ENCODE data around the gene PBX3. TPM values are rescaled to one million over a fixed set of nuclear protein-coding genes. Genes with fewer than 3 reads are reported as not detected.
"Not testable (repeated sequence)": the region's sequence is repeated elsewhere in the genome, so short reads cannot be mapped to it uniquely, and the experiment has no call there.

PBX3 gene
- total RNA-seq, 2 experiments from 2014 or later: 9.4 to 14.3 TPM

DNA sequence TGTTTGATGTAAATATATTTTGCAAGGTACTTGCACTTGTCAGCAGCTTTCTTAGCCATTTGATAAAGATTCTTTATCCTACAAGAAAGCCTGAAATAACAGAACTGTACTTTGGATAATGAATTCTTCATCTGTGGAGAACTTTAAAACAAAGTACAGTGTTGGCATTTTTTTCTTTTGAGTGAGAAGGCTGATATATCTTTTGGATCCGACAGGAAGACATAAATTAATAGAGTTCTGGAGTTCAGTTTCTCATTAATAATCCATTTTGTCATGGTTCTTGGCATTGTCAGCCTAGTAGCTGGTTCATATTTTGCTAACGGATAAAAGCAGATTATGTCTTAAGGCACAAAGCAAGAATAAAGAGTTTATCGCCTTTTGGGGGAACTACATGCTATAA lies 17.0 kb downstream of the PBX3 start:
- H3K4me3 Mint-ChIP-seq: no peak overlapping the region
- H3K36me3 Mint-ChIP-seq (ENCODE audit: low read depth): no peaks in the 10 kb centered on the region
- CTCF ChIA-PET: interaction anchor here (1.2 kb wide), 1 partner anchor 107 kb away, joined by 4 read pairs; no protein-coding TSS in a partner anchor
- DNase-seq: no peak
- intact Hi-C loops (cut with micrococcal nuclease): no loop called here
- H3K27me3 Mint-ChIP-seq (ENCODE audit: low read depth): no peaks in the 10 kb centered on the region
- H3K9me3 Mint-ChIP-seq: no peaks in the 10 kb centered on the region
- H3K27ac Mint-ChIP-seq: no peak overlapping the region
- peaks cover 11% of the 10 kb centered on the region for H3K4me1 Mint-ChIP-seq (ENCODE audit: low read depth)

DNA sequence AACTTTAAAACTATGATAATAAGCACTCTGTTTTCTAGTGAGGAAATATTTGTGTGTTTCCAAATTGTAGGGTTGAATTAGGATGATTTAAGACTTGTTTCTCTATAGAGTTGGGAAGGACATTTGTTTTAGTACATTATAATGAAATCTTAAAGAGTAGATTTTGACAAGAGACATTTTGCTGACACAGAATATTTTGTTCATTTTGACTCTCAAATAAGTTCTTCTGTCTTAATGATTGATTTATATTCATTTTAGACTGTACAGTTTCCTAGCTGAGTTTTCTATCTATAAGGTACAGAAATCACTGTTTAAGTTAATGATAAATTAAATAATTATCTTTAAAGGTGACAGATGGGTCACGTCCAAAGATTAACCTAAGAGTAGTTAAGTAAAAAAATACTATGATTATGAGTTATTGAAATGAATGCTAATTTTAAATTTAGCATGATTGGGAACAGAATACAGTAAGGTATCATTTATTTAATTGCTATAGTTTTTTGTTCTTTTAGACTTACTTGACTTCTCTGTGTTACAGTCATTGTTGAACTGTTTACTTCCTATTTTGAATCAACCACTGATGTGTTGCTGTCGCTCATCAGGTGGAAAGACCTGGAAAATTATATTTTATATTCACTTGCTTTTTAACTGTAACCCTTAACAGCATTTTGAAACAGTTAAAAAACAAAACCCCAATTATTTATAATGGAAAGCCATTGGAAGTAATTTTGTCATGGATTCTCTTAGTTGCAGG lies 19.5 kb downstream of the PBX3 start:
- CTCF ChIA-PET: interaction anchor here (0.6 kb wide), 1 partner anchor 533 kb away, joined by 3 read pairs; no protein-coding TSS in a partner anchor

DNA sequence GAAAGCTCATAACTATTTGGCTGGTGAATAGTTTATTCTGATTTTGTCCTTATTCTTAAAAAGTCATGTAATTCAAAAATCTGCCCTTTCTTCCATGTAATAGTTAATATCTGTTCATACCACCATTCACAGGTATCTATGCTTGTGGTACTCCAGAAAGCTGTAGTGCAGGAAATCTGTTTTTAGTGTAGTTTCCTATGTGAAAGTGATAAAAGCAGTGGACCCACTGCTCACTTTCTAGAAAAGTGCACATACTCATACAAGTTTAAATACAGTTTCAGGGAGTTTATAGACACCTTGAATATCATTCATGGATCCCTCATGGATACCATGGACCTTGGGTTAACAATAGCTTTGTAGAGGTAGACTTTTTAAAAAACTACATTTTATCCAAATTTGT lies 20.2 kb downstream of the PBX3 start:
- Mint-ChIP-seq H3K27me3 (ENCODE audit: low read depth) (no peaks in the 10 kb centered on the region), H3K9me3 (no peaks in the 10 kb centered on the region)
- CTCF ChIA-PET: interaction anchor here (0.6 kb wide), 1 partner anchor 533 kb away, joined by 3 read pairs; no protein-coding TSS in a partner anchor

More for the DNA sequence above, 19.5 kb downstream of the PBX3 start:
- Mint-ChIP-seq H3K9me3 (no peaks in the 10 kb centered on the region), H3K36me3 (ENCODE audit: low read depth) (no peaks in the 10 kb centered on the region), H3K27ac (no peak overlapping the region), H3K27me3 (ENCODE audit: low read depth) (no peaks in the 10 kb centered on the region), H3K4me3 (no peak overlapping the region), H3K4me1 (ENCODE audit: low read depth) (peaks cover 4% of the 10 kb centered on the region)
- DNase-seq: no peak
- intact Hi-C loops (cut with micrococcal nuclease): no loop called here

GRCh38 chr9:125768803-125769202 lies 21.6 kb downstream of the PBX3 start:
- no peak for DNase-seq
- CTCF ChIA-PET: interaction anchor here (0.7 kb wide), 1 partner anchor 399 kb away, joined by 4 read pairs; no protein-coding TSS in a partner anchor
- Mint-ChIP-seq H3K4me1 (ENCODE audit: low read depth) (peaks cover 4% of the 10 kb centered on the region), H3K27ac (no peak overlapping the region), H3K36me3 (ENCODE audit: low read depth) (no peaks in the 10 kb centered on the region), H3K27me3 (ENCODE audit: low read depth) (no peaks in the 10 kb centered on the region), H3K4me3 (no peak overlapping the region), H3K9me3 (no peaks in the 10 kb centered on the region)
- intact Hi-C loops (cut with micrococcal nuclease): no loop called here

More for the DNA sequence above, 20.2 kb downstream of the PBX3 start:
- Mint-ChIP-seq H3K27ac (no peak overlapping the region), H3K36me3 (ENCODE audit: low read depth) (no peaks in the 10 kb centered on the region), H3K4me1 (ENCODE audit: low read depth) (peaks cover 4% of the 10 kb centered on the region), H3K4me3 (no peak overlapping the region)
- DNase-seq: no peak
- intact Hi-C loops (cut with micrococcal nuclease): no loop called here

- no peak overlapping the region for H3K27ac Mint-ChIP-seq
- no peaks in the 10 kb centered on the region for H3K27me3 Mint-ChIP-seq (ENCODE audit: low read depth)
- H3K4me3 Mint-ChIP-seq: no peak overlapping the region
Measured at GRCh38 chr9:125771037-125771436, 23.9 kb downstream of the PBX3 start.

DNA sequence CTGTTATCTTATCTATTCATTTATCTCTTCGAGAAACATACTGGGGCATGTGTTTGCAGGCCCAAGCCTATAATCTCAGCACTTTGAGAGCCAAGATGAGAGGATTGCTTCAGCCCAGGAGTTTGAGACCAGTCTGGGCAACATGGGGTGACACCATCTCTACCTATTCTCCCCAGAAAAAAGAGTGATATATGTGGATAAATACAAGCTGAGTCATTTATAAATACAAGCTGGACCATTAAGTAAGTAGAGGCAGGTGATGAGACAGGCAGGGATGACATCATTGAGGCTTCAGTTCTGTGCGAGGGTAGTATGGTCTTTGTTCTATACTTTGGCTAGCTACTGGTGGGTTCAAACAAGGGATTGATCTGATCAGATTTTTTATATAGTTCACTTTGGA lies 25.6 kb downstream of the PBX3 start:
- CTCF ChIA-PET: interaction anchor here (0.6 kb wide), 1 partner anchor 1080 kb away, joined by 3 read pairs; no protein-coding TSS in a partner anchor
- no peak overlapping the region for H3K4me3 Mint-ChIP-seq
- no peaks in the 10 kb centered on the region for H3K9me3 Mint-ChIP-seq
- no peak overlapping the region for H3K27ac Mint-ChIP-seq
- intact Hi-C loops (cut with micrococcal nuclease): no loop called here
- no peaks in the 10 kb centered on the region for H3K4me1 Mint-ChIP-seq (ENCODE audit: low read depth)
- no peak for DNase-seq
- H3K36me3 Mint-ChIP-seq (ENCODE audit: low read depth): no peaks in the 10 kb centered on the region
- H3K27me3 Mint-ChIP-seq (ENCODE audit: low read depth): no peaks in the 10 kb centered on the region

More at GRCh38 chr9:125771037-125771436, 23.9 kb downstream of the PBX3 start:
- intact Hi-C loops (cut with micrococcal nuclease): no loop called here
- H3K9me3 Mint-ChIP-seq: no peaks in the 10 kb centered on the region
- no peak for DNase-seq
- H3K4me1 Mint-ChIP-seq (ENCODE audit: low read depth): peaks cover 4% of the 10 kb centered on the region
- H3K36me3 Mint-ChIP-seq (ENCODE audit: low read depth): no peaks in the 10 kb centered on the region
- CTCF ChIA-PET: no interaction called here

GRCh38 chr9:125774106-125774505 lies 26.9 kb downstream of the PBX3 start:
- H3K36me3 Mint-ChIP-seq (ENCODE audit: low read depth): no peaks in the 10 kb centered on the region
- no peak overlapping the region for H3K27ac Mint-ChIP-seq
- CTCF ChIA-PET: no interaction called here
- intact Hi-C loops (cut with micrococcal nuclease): no loop called here
- DNase-seq: no peak
- no peaks in the 10 kb centered on the region for H3K27me3 Mint-ChIP-seq (ENCODE audit: low read depth)
- no peak overlapping the region for H3K4me3 Mint-ChIP-seq
- H3K9me3 Mint-ChIP-seq: no peaks in the 10 kb centered on the region
- H3K4me1 Mint-ChIP-seq (ENCODE audit: low read depth): no peaks in the 10 kb centered on the region

DNA sequence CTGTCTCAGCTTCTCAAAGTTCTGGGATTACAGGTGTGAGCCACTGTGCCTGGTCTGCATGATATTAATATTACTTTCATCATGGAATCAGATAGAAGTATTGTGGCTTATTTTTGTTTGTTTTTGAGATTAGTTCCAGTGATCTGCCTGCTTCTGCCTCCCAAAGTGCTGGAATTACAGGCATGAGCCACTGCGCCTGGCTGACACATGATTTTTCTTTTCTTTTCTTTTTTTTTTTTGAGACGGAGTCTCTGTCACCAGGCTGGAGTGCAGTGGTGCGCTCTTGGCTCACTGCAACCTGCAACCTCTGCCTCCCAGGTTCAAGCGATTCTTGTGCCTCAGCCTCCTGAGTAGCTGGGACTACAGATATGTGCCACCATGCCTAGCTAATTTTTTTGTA lies 29.6 kb downstream of the PBX3 start:
- H3K4me3 Mint-ChIP-seq; H3K9me3 Mint-ChIP-seq; intact Hi-C loops (cut with micrococcal nuclease); H3K27me3 Mint-ChIP-seq (ENCODE audit: low read depth); H3K36me3 Mint-ChIP-seq (ENCODE audit: low read depth); H3K4me1 Mint-ChIP-seq (ENCODE audit: low read depth); DNase-seq; H3K27ac Mint-ChIP-seq: not testable (repeated sequence)
- CTCF ChIA-PET: interaction anchor here (0.6 kb wide), 1 partner anchor 129 kb away, joined by 5 read pairs; no protein-coding TSS in a partner anchor

DNA sequence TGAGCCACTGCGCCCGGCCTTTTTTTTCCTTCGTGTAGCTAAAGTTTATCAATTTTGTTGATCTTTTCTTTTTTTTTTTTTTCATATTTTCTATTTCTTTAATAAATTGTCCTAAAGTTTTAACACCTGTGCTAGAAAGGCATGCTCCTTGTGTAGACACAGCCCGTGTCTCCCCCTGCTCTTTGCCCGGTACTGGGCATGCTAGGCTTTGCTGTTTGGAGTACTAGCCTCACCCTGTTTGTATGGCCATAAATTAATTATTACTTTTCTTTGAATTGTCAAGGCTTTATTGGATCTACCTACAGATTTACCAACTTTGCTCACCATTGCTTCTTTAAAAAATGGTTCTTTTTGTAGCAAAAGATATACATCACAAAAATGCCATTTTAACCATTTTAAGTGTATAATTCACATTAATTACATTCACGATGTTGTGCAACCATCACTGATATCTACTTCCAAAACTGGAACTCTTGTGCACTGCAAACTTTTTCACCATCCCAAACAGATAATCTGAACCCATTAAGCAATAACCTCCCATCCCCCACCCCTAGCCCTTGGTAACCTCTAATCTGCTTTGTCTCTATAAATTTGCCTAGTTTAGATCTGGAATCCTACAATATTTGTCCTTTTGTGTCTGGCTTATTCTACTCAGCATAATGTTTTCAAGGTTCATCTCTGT lies 31.5 kb downstream of the PBX3 start:
- H3K27ac Mint-ChIP-seq; intact Hi-C loops (cut with micrococcal nuclease); DNase-seq; H3K27me3 Mint-ChIP-seq (ENCODE audit: low read depth); H3K9me3 Mint-ChIP-seq; H3K4me1 Mint-ChIP-seq (ENCODE audit: low read depth); H3K4me3 Mint-ChIP-seq; CTCF ChIA-PET: not testable (repeated sequence)
- peaks cover 11% of the 10 kb centered on the region for H3K36me3 Mint-ChIP-seq (ENCODE audit: low read depth)

- CTCF ChIA-PET; intact Hi-C loops (cut with micrococcal nuclease); H3K4me3 Mint-ChIP-seq; H3K27me3 Mint-ChIP-seq (ENCODE audit: low read depth); H3K4me1 Mint-ChIP-seq (ENCODE audit: low read depth); DNase-seq; H3K27ac Mint-ChIP-seq; H3K9me3 Mint-ChIP-seq: not testable (repeated sequence)
- peaks cover 11% of the 10 kb centered on the region for H3K36me3 Mint-ChIP-seq (ENCODE audit: low read depth)
Measured at GRCh38 chr9:125779220-125779565, 32.0 kb downstream of the PBX3 start.

GRCh38 chr9:125782718-125783117 lies 35.5 kb downstream of the PBX3 start:
- H3K36me3 Mint-ChIP-seq (ENCODE audit: low read depth): peaks cover 11% of the 10 kb centered on the region
- no peaks in the 10 kb centered on the region for H3K27me3 Mint-ChIP-seq (ENCODE audit: low read depth)
- intact Hi-C loops (cut with micrococcal nuclease): no loop called here
- no peak for DNase-seq
- no peak overlapping the region for H3K4me3 Mint-ChIP-seq
- peaks cover 15% of the 10 kb centered on the region for H3K4me1 Mint-ChIP-seq (ENCODE audit: low read depth)
- H3K9me3 Mint-ChIP-seq: no peaks in the 10 kb centered on the region
- no peak overlapping the region for H3K27ac Mint-ChIP-seq
- CTCF ChIA-PET: no interaction called here

DNA sequence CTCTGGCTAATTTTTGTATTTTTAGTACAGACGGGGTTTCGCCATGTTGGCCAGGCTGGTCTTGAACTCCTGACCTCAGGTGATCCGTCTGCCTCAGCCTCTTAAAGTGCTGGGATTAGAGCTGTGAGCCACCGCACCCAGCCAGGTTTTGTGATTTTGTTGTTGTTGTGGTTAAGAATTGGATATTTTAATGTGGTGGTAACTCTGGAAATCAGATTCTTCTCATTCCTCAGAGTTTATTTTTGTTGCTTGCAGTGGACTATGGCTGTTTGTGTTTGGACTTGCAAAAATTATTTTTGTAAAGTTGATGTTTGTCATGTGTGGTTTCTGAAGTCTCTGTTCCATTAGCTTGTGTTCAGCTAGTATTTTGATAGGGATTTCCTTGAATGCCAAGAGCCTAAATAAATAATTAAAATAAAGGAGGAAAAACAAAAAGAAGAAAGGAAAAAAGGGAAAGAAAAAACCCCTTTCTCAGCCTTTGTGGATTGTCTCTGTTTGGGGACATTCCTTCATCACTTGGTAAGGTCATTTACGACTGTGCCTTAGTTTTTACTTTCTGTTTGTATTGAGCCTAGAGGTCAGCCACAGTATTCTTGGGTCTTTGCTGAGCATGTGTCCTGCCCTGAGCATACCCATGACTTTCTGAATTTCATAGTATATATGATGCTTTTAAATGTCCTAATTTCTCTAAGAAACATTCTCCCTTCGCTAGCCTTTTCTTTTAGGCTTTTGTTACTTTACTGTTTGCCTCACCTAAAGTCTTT lies 37.3 kb downstream of the PBX3 start:
- intact Hi-C loops (cut with micrococcal nuclease): no loop called here
- no peak overlapping the region for H3K27ac Mint-ChIP-seq
- CTCF ChIA-PET: no interaction called here
- H3K27me3 Mint-ChIP-seq (ENCODE audit: low read depth): no peaks in the 10 kb centered on the region
- no peaks in the 10 kb centered on the region for H3K9me3 Mint-ChIP-seq
- H3K4me1 Mint-ChIP-seq (ENCODE audit: low read depth): peaks cover 15% of the 10 kb centered on the region
- H3K4me3 Mint-ChIP-seq: no peak overlapping the region
- DNase-seq: no peak
- H3K36me3 Mint-ChIP-seq (ENCODE audit: low read depth): peaks cover 11% of the 10 kb centered on the region
